Spinal cord (tissue), 10 donors: ENCODE data around the gene HPDL. TPM values are rescaled to one million over a fixed set of nuclear protein-coding genes. Genes with fewer than 3 reads are reported as not detected.

Experiments used
- DNase-seq, 6 donors: peaks; one replicate each; pipeline versions ENCODE4 v3.0.0 to v3.0.0-alpha.2; 2013 to 2015; ENCODE audit warnings: low spot score in 6 of 6, low read depth in 4 of 6
- H3K27ac ChIP-seq: one replicate; pipeline ENCODE4 v1.5.1; 2013; ENCODE audit warnings: low read depth, low read length, control low read depth
- H3K27me3 ChIP-seq: one replicate; pipeline ENCODE4 v1.6.1; 2013; ENCODE audit warnings: low read length; ENCODE audit not compliant: control insufficient read depth, insufficient read depth
- H3K36me3 ChIP-seq: one replicate; pipeline ENCODE4 v1.6.1; 2013; ENCODE audit warnings: low read length; ENCODE audit not compliant: control insufficient read depth, insufficient read depth
- H3K4me1 ChIP-seq: one replicate; pipeline ENCODE4 v1.6.1; 2013; ENCODE audit warnings: low read length; ENCODE audit not compliant: control insufficient read depth, insufficient read depth
- H3K4me3 ChIP-seq: one replicate; pipeline ENCODE4 v1.5.1; 2013; ENCODE audit warnings: low read depth, low read length, control low read depth
- H3K9me3 ChIP-seq: one replicate; pipeline ENCODE4 v1.6.1; 2013; ENCODE audit warnings: low read length; ENCODE audit not compliant: control insufficient read depth, insufficient read depth
- WGBS: methylation state at CpG from one replicate; pipeline ENCODE4 v1.1.5; 2013; ENCODE audit warnings: missing lambda C conversion rate; ENCODE audit not compliant: insufficient coverage; 5-methylcytosine and 5-hydroxymethylcytosine counted together
- polyA plus RNA-seq, 2 donors: library from polyadenylated mRNA; unstranded; fragments of 120-200 nt; gene quantifications; one replicate each; pipeline ENCODE4 v1.2.1, GENCODE V29; 2013; ENCODE audit not compliant: insufficient read length in 2 of 2
- total RNA-seq, 2 donors: library from RNA; depleted of rRNA in 1 of 2; stranded (reverse); fragments of 120-200 nt in 1 of 2; fragments of >200 nt in 1 of 2; gene quantifications; one replicate each; pipeline versions ENCODE4 v1.2.3 to v1.2.4, GENCODE V29; 2013 to 2014
- donor health status: healthy.

HPDL gene
- total and polyA plus RNA-seq, 4 donors, result 1.8 to 4.6 (median 2.7) TPM

GRCh38 chr1:45334308-45335245 lies 7.9 kb downstream of the HPDL start:
- H3K36me3 ChIP-seq, result peaks cover 49% of the 10 kb centered on the region

GRCh38 chr1:45335855-45336324 lies 9.2 kb downstream of the HPDL start:
- WGBS, result 97% methylated on average over 4 of the region's 4 CpGs
- Histone ChIP-seq H3K36me3 (peaks cover 36% of the 10 kb centered on the region), H3K4me3 (no peak overlapping the region), H3K4me1 (peaks cover 30% of the 10 kb centered on the region), H3K27me3 (no peaks in the 10 kb centered on the region), H3K27ac (no peak overlapping the region), H3K9me3 (no peaks in the 10 kb centered on the region)
- DNase-seq, result no peak

More at GRCh38 chr1:45334308-45335245, 7.9 kb downstream of the HPDL start:
- Histone ChIP-seq H3K27me3 (no peaks in the 10 kb centered on the region), H3K4me3 (no peak overlapping the region), H3K9me3 (no peaks in the 10 kb centered on the region), H3K4me1 (peaks cover 24% of the 10 kb centered on the region), H3K27ac (peak overlapping the region; percentile 22)
- WGBS, result 46% methylated on average over 6 of the region's 9 CpGs
- DNase-seq, result peak in 1 of 6 donors; percentile 17

- no peak for DNase-seq
These were observed 11.1 kb downstream of the HPDL start for GRCh38 chr1:45337630-45338325.

GRCh38 chr1:45339789-45340558 lies 13.3 kb downstream of the HPDL start, which contains the start of the genes MUTYH and TOE1:
TSS of gene MUTYH (minus strand) at chr1:45340440. CDS start at chr1:45334505, 5,935 bp downstream.
TSS of gene TOE1 (plus strand) at chr1:45340170. CDS start at chr1:45340253, 83 bp downstream.
- DNase-seq, result peak; percentile 75 to 97 (median 84)
- H3K27me3 ChIP-seq, result no peaks in the 10 kb centered on the region
- peaks cover 25% of the 10 kb centered on the region for H3K4me1 ChIP-seq
- H3K4me3 ChIP-seq, result peak within 1 kb of the TSS; percentile 93
- no peaks in the 10 kb centered on the region for H3K9me3 ChIP-seq
- peaks cover 39% of the 10 kb centered on the region for H3K36me3 ChIP-seq
- under 1% methylated on average over 69 of the region's 70 CpGs for WGBS
- peak within 1 kb of the TSS; percentile 98 for H3K27ac ChIP-seq

More at GRCh38 chr1:45337630-45338325, 11.1 kb downstream of the HPDL start:
- WGBS, result 96% methylated on average over 3 of the region's 3 CpGs
- peaks cover 34% of the 10 kb centered on the region for H3K36me3 ChIP-seq
- no peaks in the 10 kb centered on the region for H3K9me3 ChIP-seq
- no peak overlapping the region for H3K4me3 ChIP-seq
- H3K4me1 ChIP-seq, result peaks cover 39% of the 10 kb centered on the region
- H3K27me3 ChIP-seq, result no peaks in the 10 kb centered on the region
- H3K27ac ChIP-seq, result no peak overlapping the region

GRCh38 chr1:45340816-45341466 lies 14.2 kb downstream of the HPDL start:
- Histone ChIP-seq H3K9me3 (no peaks in the 10 kb centered on the region), H3K4me1 (peaks cover 25% of the 10 kb centered on the region), H3K36me3 (peaks cover 43% of the 10 kb centered on the region), H3K4me3 (peak overlapping the region; percentile 93), H3K27ac (peak overlapping the region; percentile 40), H3K27me3 (no peaks in the 10 kb centered on the region)
- 28% methylated on average over 2 of the region's 6 CpGs for WGBS
- DNase-seq, result peak in 1 of 6 donors; percentile 16

GRCh38 chr1:45344499-45344898 lies 17.8 kb downstream of the HPDL start:
- no peak overlapping the region for H3K27ac ChIP-seq
- WGBS, result 96% methylated on average over 2 of the region's 2 CpGs
- no peak overlapping the region for H3K4me3 ChIP-seq
- DNase-seq, result no peak
- H3K4me1 ChIP-seq, result peaks cover 32% of the 10 kb centered on the region
- H3K27me3 ChIP-seq, result no peaks in the 10 kb centered on the region
- peaks cover 41% of the 10 kb centered on the region for H3K36me3 ChIP-seq
- H3K9me3 ChIP-seq, result no peaks in the 10 kb centered on the region

- WGBS, result 96% methylated on average over 13 of the region's 13 CpGs
- Histone ChIP-seq H3K27ac (no peak overlapping the region), H3K4me1 (peaks cover 30% of the 10 kb centered on the region), H3K27me3 (no peaks in the 10 kb centered on the region), H3K36me3 (peaks cover 41% of the 10 kb centered on the region), H3K4me3 (no peak overlapping the region), H3K9me3 (no peaks in the 10 kb centered on the region)
- no peak for DNase-seq
These were observed 18.3 kb downstream of the HPDL start for GRCh38 chr1:45345014-45345413.

GRCh38 chr1:45346473-45346872 lies 19.8 kb downstream of the HPDL start:
- no peak overlapping the region for H3K27ac ChIP-seq
- no peaks in the 10 kb centered on the region for H3K9me3 ChIP-seq
- H3K4me1 ChIP-seq, result peaks cover 19% of the 10 kb centered on the region
- H3K36me3 ChIP-seq, result peaks cover 37% of the 10 kb centered on the region
- no peak for DNase-seq
- H3K27me3 ChIP-seq, result no peaks in the 10 kb centered on the region
- WGBS, result no CpG with 5 or more reads among the region's 2 CpGs
- no peak overlapping the region for H3K4me3 ChIP-seq
